Activated CD8-positive, alpha-beta memory T cell treated with anti-CD3 and anti-CD28 coated beads, Interleukin-2, amount 10 ng/mL, durations not matched to agents 7 days and 5 days (primary cell): ENCODE results near the gene FNBP1L. TPM values are rescaled to one million over a fixed set of nuclear protein-coding genes. Genes with fewer than 3 reads are reported as not detected.

ENCODE experiments used
- ATAC-seq: fragments of 150-1000 bp; cut with Tn5 transposase; one replicate; pipeline ENCODE4 v1.10.0; 2021; ENCODE audit warnings: moderate library complexity
- CTCF ChIA-PET: fragments of 350-600 bp; sonication (Branson Sonifier 250); formaldehyde crosslinking; loops from one replicate; lab custom pipeline; 2021; ENCODE audit warnings: antibody characterized with exemption; lab: Charles Lee
- DNase-seq: peaks from one replicate; pipeline ENCODE4 v3.0.0-alpha.2; 2020
- H3K27ac Mint-ChIP-seq: one replicate; pipeline ENCODE4 v1.8.0; 2021; ENCODE audit warnings: mild to moderate bottlenecking, mixed read lengths
- H3K27me3 Mint-ChIP-seq: one replicate; pipeline ENCODE4 v1.8.0; 2021; ENCODE audit warnings: mixed read lengths
- H3K36me3 Mint-ChIP-seq: one replicate; pipeline ENCODE4 v1.8.0; 2021; ENCODE audit warnings: mild to moderate bottlenecking, mixed read lengths
- H3K4me1 Mint-ChIP-seq: one replicate; pipeline ENCODE4 v1.8.0; 2021; ENCODE audit warnings: mixed read lengths
- H3K4me3 Mint-ChIP-seq: one replicate; pipeline ENCODE4 v1.8.0; 2021; ENCODE audit warnings: mild to moderate bottlenecking, moderate library complexity, mixed read lengths
- H3K9me3 Mint-ChIP-seq: one replicate; pipeline ENCODE4 v1.8.0; 2022; ENCODE audit warnings: low read depth, mixed read lengths
- total RNA-seq, 2 experiments: library from RNA; stranded (reverse); gene quantifications; one replicate each; pipeline ENCODE4 v1.2.3, GENCODE V29; 2021

The FNBP1L gene
- total RNA-seq, result under 1 TPM; 0.12 to 0.42 TPM

- Mint-ChIP-seq H3K4me1 (peaks cover 16% of the 10 kb centered on the region), H3K36me3 (no peaks in the 10 kb centered on the region), H3K9me3 (no peaks in the 10 kb centered on the region), H3K27me3 (peaks cover 66% of the 10 kb centered on the region), H3K4me3 (peak within 1 kb of the TSS; percentile 68), H3K27ac (no peak within 1 kb of the TSS)
- no peak for DNase-seq
- CTCF ChIA-PET, result interaction anchor here (0.6 to 1.9 kb wide), 3 partner anchors 143 to 367 kb away, joined by 3 to 8 read pairs (median 4); no protein-coding TSS in a partner anchor
- peak; percentile 80 for ATAC-seq
These were observed at the start of gene FNBP1L for GRCh38 chr1:93447481-93448291. Gene FNBP1L, plus strand, starts transcription at chr1:93448118. Its CDS starts 164 bp downstream, at chr1:93448282.

- H3K27me3 Mint-ChIP-seq, result peaks cover 13% of the 10 kb centered on the region
- CTCF ChIA-PET, result no interaction called here
- no peak for ATAC-seq
- no peaks in the 10 kb centered on the region for H3K4me1 Mint-ChIP-seq
- no peaks in the 10 kb centered on the region for H3K36me3 Mint-ChIP-seq
- DNase-seq, result no peak
- H3K4me3 Mint-ChIP-seq, result no peak overlapping the region
- H3K9me3 Mint-ChIP-seq, result no peaks in the 10 kb centered on the region
- no peak overlapping the region for H3K27ac Mint-ChIP-seq
These were observed 48.1 kb upstream of the FNBP1L start for GRCh38 chr1:93399781-93400180.

GRCh38 chr1:93408203-93408602 is 39.7 kb upstream of the FNBP1L start:
- Mint-ChIP-seq H3K4me1 (no peaks in the 10 kb centered on the region), H3K4me3 (no peak overlapping the region)

GRCh38 chr1:93411000-93411399 is 36.9 kb upstream of the FNBP1L start:
- CTCF ChIA-PET, result no interaction called here
- Mint-ChIP-seq H3K4me3 (no peak overlapping the region), H3K36me3 (peaks cover 2% of the 10 kb centered on the region), H3K9me3 (peaks cover 6% of the 10 kb centered on the region), H3K27ac (no peak overlapping the region), H3K4me1 (no peaks in the 10 kb centered on the region), H3K27me3 (peaks cover 17% of the 10 kb centered on the region)
- DNase-seq (no peak), ATAC-seq (no peak)

More at GRCh38 chr1:93408203-93408602, 39.7 kb upstream of the FNBP1L start:
- Mint-ChIP-seq H3K27ac (no peak overlapping the region), H3K27me3 (peaks cover 24% of the 10 kb centered on the region), H3K9me3 (peaks cover 6% of the 10 kb centered on the region), H3K36me3 (peaks cover 2% of the 10 kb centered on the region)
- DNase-seq, result no peak
- CTCF ChIA-PET, result no interaction called here
- ATAC-seq, result no peak

- Mint-ChIP-seq H3K27ac (no peak overlapping the region), H3K27me3 (peaks cover 22% of the 10 kb centered on the region), H3K36me3 (no peaks in the 10 kb centered on the region), H3K4me1 (no peaks in the 10 kb centered on the region), H3K4me3 (no peak overlapping the region), H3K9me3 (no peaks in the 10 kb centered on the region)
- CTCF ChIA-PET, result no interaction called here
- DNase-seq, result no peak
- ATAC-seq, result no peak
These were observed 33.2 kb upstream of the FNBP1L start for GRCh38 chr1:93414749-93415148.

- CTCF ChIA-PET, result no interaction called here
- Mint-ChIP-seq H3K27ac (no peak overlapping the region), H3K27me3 (peaks cover 22% of the 10 kb centered on the region), H3K4me1 (no peaks in the 10 kb centered on the region), H3K36me3 (no peaks in the 10 kb centered on the region), H3K4me3 (no peak overlapping the region), H3K9me3 (no peaks in the 10 kb centered on the region)
- DNase-seq, result no peak
- ATAC-seq, result no peak
These were observed 32.6 kb upstream of the FNBP1L start for GRCh38 chr1:93415296-93415695.

GRCh38 chr1:93416183-93416582 is 31.7 kb upstream of the FNBP1L start:
- DNase-seq, result no peak
- no peak for ATAC-seq
- Mint-ChIP-seq H3K4me1 (no peaks in the 10 kb centered on the region), H3K27ac (no peak overlapping the region), H3K27me3 (peaks cover 27% of the 10 kb centered on the region), H3K4me3 (no peak overlapping the region), H3K9me3 (no peaks in the 10 kb centered on the region), H3K36me3 (no peaks in the 10 kb centered on the region)
- CTCF ChIA-PET, result no interaction called here

- no peak overlapping the region for H3K27ac Mint-ChIP-seq
- no peaks in the 10 kb centered on the region for H3K9me3 Mint-ChIP-seq
- DNase-seq, result no peak
- H3K36me3 Mint-ChIP-seq, result no peaks in the 10 kb centered on the region
- ATAC-seq, result no peak
- peaks cover 17% of the 10 kb centered on the region for H3K27me3 Mint-ChIP-seq
- H3K4me3 Mint-ChIP-seq, result no peak overlapping the region
- CTCF ChIA-PET, result interaction anchor here (0.6 to 1.2 kb wide), 2 partner anchors 114 to 117 kb away, joined by 3 read pairs; no protein-coding TSS in a partner anchor
- no peaks in the 10 kb centered on the region for H3K4me1 Mint-ChIP-seq
These were observed 28.6 kb upstream of the FNBP1L start for GRCh38 chr1:93419344-93419743.

- no peaks in the 10 kb centered on the region for H3K9me3 Mint-ChIP-seq
- DNase-seq, result no peak
- H3K4me3 Mint-ChIP-seq, result no peak overlapping the region
- ATAC-seq, result no peak
- CTCF ChIA-PET, result no interaction called here
- H3K36me3 Mint-ChIP-seq, result no peaks in the 10 kb centered on the region
- H3K4me1 Mint-ChIP-seq, result no peaks in the 10 kb centered on the region
- H3K27me3 Mint-ChIP-seq, result peaks cover 13% of the 10 kb centered on the region
- no peak overlapping the region for H3K27ac Mint-ChIP-seq
These were observed 27.5 kb upstream of the FNBP1L start for GRCh38 chr1:93420400-93420799.

GRCh38 chr1:93426181-93426580 is 21.7 kb upstream of the FNBP1L start:
- Mint-ChIP-seq H3K4me3 (no peak overlapping the region), H3K27me3 (peaks cover 19% of the 10 kb centered on the region), H3K36me3 (peaks cover 1% of the 10 kb centered on the region), H3K9me3 (no peaks in the 10 kb centered on the region), H3K27ac (no peak overlapping the region), H3K4me1 (no peaks in the 10 kb centered on the region)
- ATAC-seq (no peak), DNase-seq (no peak)
- CTCF ChIA-PET, result no interaction called here

GRCh38 chr1:93427656-93428055 is 20.3 kb upstream of the FNBP1L start:
- Mint-ChIP-seq H3K9me3 (no peaks in the 10 kb centered on the region), H3K36me3 (peaks cover 1% of the 10 kb centered on the region), H3K4me1 (no peaks in the 10 kb centered on the region), H3K4me3 (no peak overlapping the region), H3K27me3 (peaks cover 23% of the 10 kb centered on the region), H3K27ac (no peak overlapping the region)
- DNase-seq (no peak), ATAC-seq (no peak)
- CTCF ChIA-PET, result interaction anchor here (1.5 kb wide), 1 partner anchor 123 kb away, joined by 6 read pairs; no protein-coding TSS in a partner anchor

GRCh38 chr1:93433407-93433961 is 14.4 kb upstream of the FNBP1L start:
- ATAC-seq (no peak), DNase-seq (no peak)
- Mint-ChIP-seq H3K27me3 (peaks cover 46% of the 10 kb centered on the region), H3K27ac (no peak overlapping the region), H3K36me3 (no peaks in the 10 kb centered on the region), H3K4me3 (no peak overlapping the region), H3K9me3 (no peaks in the 10 kb centered on the region), H3K4me1 (no peaks in the 10 kb centered on the region)
- CTCF ChIA-PET, result interaction anchor here (0.9 to 1.5 kb wide), 3 partner anchors 129 to 411 kb away, joined by 3 to 4 read pairs (median 4); no protein-coding TSS in a partner anchor

GRCh38 chr1:93434088-93434487 is 13.8 kb upstream of the FNBP1L start:
- DNase-seq (no peak), ATAC-seq (no peak)
- CTCF ChIA-PET, result interaction anchor here (0.9 to 1.5 kb wide), 3 partner anchors 129 to 410 kb away, joined by 3 to 4 read pairs (median 4); no protein-coding TSS in a partner anchor
- H3K27ac Mint-ChIP-seq, result no peak overlapping the region
- no peaks in the 10 kb centered on the region for H3K9me3 Mint-ChIP-seq
- peaks cover 47% of the 10 kb centered on the region for H3K27me3 Mint-ChIP-seq
- H3K4me1 Mint-ChIP-seq, result no peaks in the 10 kb centered on the region
- no peak overlapping the region for H3K4me3 Mint-ChIP-seq
- no peaks in the 10 kb centered on the region for H3K36me3 Mint-ChIP-seq
